ENCODE measurements around the gene TJP2.
"Not testable (repeated sequence)": the region's sequence is repeated elsewhere in the genome, so short reads cannot be mapped to it uniquely, and the experiment has no call there.

The TJP2 gene

GRCh38 chr9:69147041-69147834, 26.8 kb upstream of the TJP2 start:
- no peak for TF ChIP-seq POLR2A (IDR thresholded peaks at IDR 0.05; ENCODE audit: low read length)
- no peak for TF ChIP-seq GATA1 (IDR thresholded peaks at IDR 0.05; ENCODE audit: low read depth, low read length)
- no peak for DNase-seq

- no peak for TF ChIP-seq POLR2A (IDR thresholded peaks at IDR 0.05; ENCODE audit: low read length)
- TF ChIP-seq GATA1 (IDR thresholded peaks at IDR 0.05; ENCODE audit: low read depth, low read length), result no peak
- DNase-seq, result no peak
These were observed 24.7 kb upstream of the TJP2 start for GRCh38 chr9:69149321-69149807.

- TF ChIP-seq GATA1 (IDR thresholded peaks at IDR 0.05; ENCODE audit: low read depth, low read length) (no peak), POLR2A (IDR thresholded peaks at IDR 0.05; ENCODE audit: low read length) (no peak)
- no peak for DNase-seq
These were observed 22.6 kb upstream of the TJP2 start for GRCh38 chr9:69151506-69151905.

GRCh38 chr9:69153707-69154521, 20.2 kb upstream of the TJP2 start:
- TF ChIP-seq POLR2A (IDR thresholded peaks at IDR 0.05; ENCODE audit: low read length) (no peak), GATA1 (IDR thresholded peaks at IDR 0.05; ENCODE audit: low read depth, low read length) (no peak)
- no peak for DNase-seq

- no peak for DNase-seq
- no peak for TF ChIP-seq POLR2A (IDR thresholded peaks at IDR 0.05; ENCODE audit: low read length)
- TF ChIP-seq GATA1 (IDR thresholded peaks at IDR 0.05; ENCODE audit: low read depth, low read length), result no peak
These were observed 18.6 kb upstream of the TJP2 start for GRCh38 chr9:69155341-69156030.

GRCh38 chr9:69157751-69158466, 16.2 kb upstream of the TJP2 start:
- peak; percentile 23 to 50 for DNase-seq
- no peak for TF ChIP-seq POLR2A (IDR thresholded peaks at IDR 0.05; ENCODE audit: low read length)
- TF ChIP-seq GATA1 (IDR thresholded peaks at IDR 0.05; ENCODE audit: low read depth, low read length), result no peak

- DNase-seq, result no peak
These were observed 15.6 kb upstream of the TJP2 start for GRCh38 chr9:69158471-69158870.

GRCh38 chr9:69164573-69164972, 9.5 kb upstream of the TJP2 start:
- DNase-seq, result not testable (repeated sequence)

More at GRCh38 chr9:69158471-69158870, 15.6 kb upstream of the TJP2 start:
- TF ChIP-seq GATA1 (IDR thresholded peaks at IDR 0.05; ENCODE audit: low read depth, low read length) (no peak), POLR2A (IDR thresholded peaks at IDR 0.05; ENCODE audit: low read length) (no peak)

GRCh38 chr9:69165581-69165980, 8.5 kb upstream of the TJP2 start:
- TF ChIP-seq GATA1 (IDR thresholded peaks at IDR 0.05; ENCODE audit: low read depth, low read length), result no peak
- TF ChIP-seq POLR2A (IDR thresholded peaks at IDR 0.05; ENCODE audit: low read length), result no peak

GRCh38 chr9:69168709-69169217, 5.3 kb upstream of the TJP2 start:
- TF ChIP-seq GATA1 (IDR thresholded peaks at IDR 0.05; ENCODE audit: low read depth, low read length), result no peak
- no peak for TF ChIP-seq POLR2A (IDR thresholded peaks at IDR 0.05; ENCODE audit: low read length)
- peak in 1 of 2 experiments; percentile 39 for DNase-seq

More at GRCh38 chr9:69165581-69165980, 8.5 kb upstream of the TJP2 start:
- no peak for DNase-seq

GRCh38 chr9:69170231-69170630, 3.8 kb upstream of the TJP2 start:
- peak; percentile 63 to 65 for DNase-seq
- TF ChIP-seq GATA1 (IDR thresholded peaks at IDR 0.05; ENCODE audit: low read depth, low read length) (no peak), POLR2A (IDR thresholded peaks at IDR 0.05; ENCODE audit: low read length) (no peak)

- TF ChIP-seq GATA1 (IDR thresholded peaks at IDR 0.05; ENCODE audit: low read depth, low read length), result no peak
- TF ChIP-seq POLR2A (IDR thresholded peaks at IDR 0.05; ENCODE audit: low read length), result no peak
These were observed 3.0 kb upstream of the TJP2 start for GRCh38 chr9:69171049-69171448.

GRCh38 chr9:69171517-69171916, 2.6 kb upstream of the TJP2 start:
- no peak for DNase-seq
- no peak for TF ChIP-seq POLR2A (IDR thresholded peaks at IDR 0.05; ENCODE audit: low read length)
- TF ChIP-seq GATA1 (IDR thresholded peaks at IDR 0.05; ENCODE audit: low read depth, low read length), result no peak

More at GRCh38 chr9:69171049-69171448, 3.0 kb upstream of the TJP2 start:
- peak; percentile 64 to 78 for DNase-seq
